Neural cell (in vitro differentiated cells): ENCODE data around the gene CTDSPL. TPM values are rescaled to one million over a fixed set of nuclear protein-coding genes. Genes with fewer than 3 reads are reported as not detected.

Experiments used
- H2AFZ ChIP-seq: fragments of 200-600, 300-800 bp; sonication (generic), shearing (Covaris generic); 2 replicates; pipeline ENCODE4 v1.6.0; 2014; ENCODE audit warnings: low read depth, mild to moderate bottlenecking, antibody characterized with exemption, low read length, moderate library complexity
- H3F3A ChIP-seq: fragments of 200-600 bp; shearing (Covaris generic); 2 replicates; pipeline ENCODE4 v1.6.1; 2016; ENCODE audit warnings: mild to moderate bottlenecking, moderate library complexity, mixed read lengths, antibody characterized with exemption, low read length; ENCODE audit not compliant: insufficient read depth, poor library complexity, severe bottlenecking
- H3K27ac ChIP-seq: fragments of 200-600, 300-800 bp; sonication (generic), shearing (Covaris generic); 2 replicates; pipeline ENCODE4 v1.5.1; 2014; ENCODE audit warnings: mild to moderate bottlenecking, low read length, moderate library complexity
- H3K27me3 ChIP-seq: fragments of 300-800, 200-600 bp; sonication (generic), shearing (Covaris generic); 2 replicates; pipeline ENCODE4 v1.6.0; 2014; ENCODE audit warnings: mild to moderate bottlenecking, low read depth, low read length, moderate library complexity; ENCODE audit not compliant: insufficient read depth
- H3K36me3 ChIP-seq: fragments of 300-800, 200-600 bp; sonication (generic), shearing (Covaris generic); 2 replicates; pipeline ENCODE4 v1.5.1; 2014; ENCODE audit warnings: mild to moderate bottlenecking, antibody characterized with exemption, low read length, moderate library complexity; ENCODE audit not compliant: insufficient read depth
- H3K4me2 ChIP-seq: fragments of 300-800, 200-600 bp; sonication (generic), shearing (Covaris generic); 2 replicates; pipeline ENCODE4 v1.6.0; 2014; ENCODE audit warnings: mild to moderate bottlenecking, low read length
- H3K4me3 ChIP-seq: fragments of 300-800, 200-600 bp; sonication (generic), shearing (Covaris generic); 2 replicates; pipeline ENCODE4 v1.5.1; 2014; ENCODE audit warnings: mild to moderate bottlenecking, low read length, moderate library complexity
- H3K79me2 ChIP-seq: fragments of 200-600 bp; shearing (Covaris generic); replicated peaks from 2 replicates; pipeline ENCODE4 v1.6.0; 2014; ENCODE audit warnings: mild to moderate bottlenecking, low read length, moderate library complexity; ENCODE audit not compliant: insufficient read depth
- H3K9ac ChIP-seq: fragments of 300-800, 200-600 bp; sonication (generic), shearing (Covaris generic); 2 replicates; pipeline ENCODE4 v1.6.1; 2016; ENCODE audit warnings: mild to moderate bottlenecking, low read length, mixed read lengths
- H3K9me2 ChIP-seq: fragments of 200-600 bp; shearing (Covaris generic); 2 replicates; pipeline ENCODE4 v1.6.1; 2016; ENCODE audit warnings: mild to moderate bottlenecking, low read length, mixed read lengths; ENCODE audit not compliant: insufficient read depth
- H3K9me3 ChIP-seq: fragments of 200-600, 300-800 bp; sonication (generic), shearing (Covaris generic); 2 replicates; pipeline ENCODE4 v1.6.1; 2016; ENCODE audit warnings: mild to moderate bottlenecking, mixed run types, low read length, moderate library complexity, mixed read lengths
- H4K20me1 ChIP-seq: fragments of 200-600 bp; shearing (Covaris generic); 2 replicates; pipeline ENCODE4 v1.6.1; 2016; ENCODE audit warnings: mild to moderate bottlenecking, mixed run types; ENCODE audit not compliant: insufficient read depth
- CTCF ChIP-seq: fragments of 450-650 bp; IDR thresholded peaks from 2 replicates; pipeline ENCODE4 v1.5.1; 2014; ENCODE audit warnings: antibody characterized with exemption, mild to moderate bottlenecking, moderate library complexity; ENCODE audit not compliant: poor library complexity, severe bottlenecking
- EP300 ChIP-seq: fragments of 450-650 bp; conservative IDR thresholded peaks from 2 replicates; pipeline ENCODE4 v1.6.1; 2014; ENCODE audit warnings: antibody characterized with exemption, mild to moderate bottlenecking, moderate library complexity; ENCODE audit not compliant: poor library complexity, severe bottlenecking
- EZH2 ChIP-seq: fragments of 200-600, 300-800 bp; shearing (Covaris generic), sonication (generic); IDR thresholded peaks from 2 replicates; pipeline ENCODE4 v1.6.1; 2014; ENCODE audit warnings: antibody characterized with exemption, low read length, borderline replicate concordance, mild to moderate bottlenecking; ENCODE audit not compliant: insufficient read depth, poor library complexity, severe bottlenecking
- MXI1 ChIP-seq: fragments of 450-650 bp; conservative IDR thresholded peaks from 2 replicates; pipeline ENCODE4 v1.6.1; 2014; ENCODE audit warnings: antibody characterized with exemption, mild to moderate bottlenecking; ENCODE audit not compliant: poor library complexity, severe bottlenecking
- POLR2AphosphoS5 ChIP-seq: IDR thresholded peaks from 2 replicates; pipeline ENCODE4 v1.6.1; 2012
- RAD21 ChIP-seq: fragments of 450-650 bp; conservative IDR thresholded peaks from 2 replicates; pipeline ENCODE4 v1.6.1; 2014; ENCODE audit warnings: antibody characterized with exemption, mild to moderate bottlenecking, moderate library complexity
- REST ChIP-seq: IDR thresholded peaks from 2 replicates; pipeline ENCODE4 v1.6.1; 2012; ENCODE audit warnings: borderline replicate concordance
- SMC3 ChIP-seq: fragments of 450-650 bp; conservative IDR thresholded peaks from 2 replicates; pipeline ENCODE4 v1.6.1; 2014; ENCODE audit warnings: antibody characterized with exemption, mild to moderate bottlenecking, moderate library complexity; ENCODE audit not compliant: poor library complexity
- TAF1 ChIP-seq: IDR thresholded peaks from 2 replicates; pipeline ENCODE4 v1.6.1; 2012; ENCODE audit warnings: low read depth
- polyA plus RNA-seq: library from polyadenylated mRNA; depleted of rRNA; stranded (reverse); fragments of >200 nt; gene quantifications from 2 replicates; pipeline ENCODE4 v1.2.3, GENCODE V29; 2014

The CTDSPL gene
- polyA plus RNA-seq, 1 donor from 2014 or later, result 17.0 TPM

- Histone ChIP-seq H3K9me3 (no peaks in the 10 kb centered on the region), H3K9me2 (no peaks in the 10 kb centered on the region), H4K20me1 (no peaks in the 10 kb centered on the region), H3K27me3 (no peaks in the 10 kb centered on the region), H3K27ac (no peak overlapping the region), H3F3A (no peaks in the 10 kb centered on the region), H3K4me2 (no peak overlapping the region), H3K4me3 (no peak overlapping the region), H3K79me2 (peaks cover 7% of the 10 kb centered on the region), H3K9ac (no peak overlapping the region), H3K36me3 (no peaks in the 10 kb centered on the region), H2AFZ (no peak overlapping the region)
- TF ChIP-seq CTCF, result no peak
- TF ChIP-seq EZH2, result no peak
- TF ChIP-seq REST, result no peak
- TF ChIP-seq TAF1, result no peak
- no peak for TF ChIP-seq SMC3
- no peak for TF ChIP-seq POLR2AphosphoS5
Measured at GRCh38 chr3:37935756-37936666, 74.3 kb downstream of the CTDSPL start.

- no peak overlapping the region for H3K4me3 ChIP-seq
- no peak overlapping the region for H3K4me2 ChIP-seq
- no peaks in the 10 kb centered on the region for H3F3A ChIP-seq
- no peak overlapping the region for H3K9ac ChIP-seq
- TF ChIP-seq MXI1 (no peak), CTCF (no peak), TAF1 (no peak), RAD21 (no peak), EZH2 (no peak), POLR2AphosphoS5 (no peak), REST (no peak), EP300 (no peak), SMC3 (no peak)
- H3K79me2 ChIP-seq, result peaks cover 7% of the 10 kb centered on the region
- no peaks in the 10 kb centered on the region for H4K20me1 ChIP-seq
- no peaks in the 10 kb centered on the region for H3K36me3 ChIP-seq
- no peak overlapping the region for H2AFZ ChIP-seq
- no peaks in the 10 kb centered on the region for H3K9me3 ChIP-seq
- no peak overlapping the region for H3K27ac ChIP-seq
- no peaks in the 10 kb centered on the region for H3K9me2 ChIP-seq
- no peaks in the 10 kb centered on the region for H3K27me3 ChIP-seq
Measured at GRCh38 chr3:37937156-37937555, 75.5 kb downstream of the CTDSPL start.
